Activated CD4-positive, alpha-beta memory T cell treated with anti-CD3 and anti-CD28 coated beads, Interleukin-2, amount 10 ng/mL, durations not matched to agents 7 days and 5 days (primary cell): ENCODE data around the gene RAB40C. TPM values are rescaled to one million over a fixed set of nuclear protein-coding genes. Genes with fewer than 3 reads are reported as not detected.

Source experiments
- CTCF ChIA-PET: fragments of 350-600 bp; sonication (Branson Sonifier 250); formaldehyde crosslinking; loops from one replicate; lab custom pipeline; 2021; ENCODE audit warnings: antibody characterized with exemption, inconsistent platforms; lab: Charles Lee
- POLR2A ChIA-PET: fragments of 350-600 bp; sonication (Branson Sonifier 250); formaldehyde crosslinking; loops from one replicate; lab custom pipeline; 2021; ENCODE audit warnings: antibody characterized with exemption; lab: Charles Lee
- DNase-seq: peaks from one replicate; pipeline ENCODE4 v3.0.0-alpha.2; 2020
- H3K27ac Mint-ChIP-seq: one replicate; pipeline ENCODE4 v1.8.0; 2021; ENCODE audit warnings: mild to moderate bottlenecking, mixed read lengths
- H3K27me3 Mint-ChIP-seq: one replicate; pipeline ENCODE4 v1.8.0; 2021; ENCODE audit warnings: mixed read lengths
- H3K36me3 Mint-ChIP-seq: one replicate; pipeline ENCODE4 v1.8.0; 2021; ENCODE audit warnings: low read depth, mixed read lengths
- H3K4me1 Mint-ChIP-seq: one replicate; pipeline ENCODE4 v1.8.0; 2021; ENCODE audit warnings: mixed read lengths
- H3K4me3 Mint-ChIP-seq: one replicate; pipeline ENCODE4 v1.8.0; 2021; ENCODE audit warnings: mild to moderate bottlenecking, mixed read lengths
- H3K9me3 Mint-ChIP-seq: one replicate; pipeline ENCODE4 v1.8.0; 2021; ENCODE audit warnings: mixed read lengths
- total RNA-seq, 2 experiments: library from RNA; stranded (reverse); gene quantifications; one replicate each; pipeline ENCODE4 v1.2.3, GENCODE V29; 2021

The RAB40C gene
- total RNA-seq, 2 experiments from 2014 or later: 12.2 to 14.2 TPM

DNA sequence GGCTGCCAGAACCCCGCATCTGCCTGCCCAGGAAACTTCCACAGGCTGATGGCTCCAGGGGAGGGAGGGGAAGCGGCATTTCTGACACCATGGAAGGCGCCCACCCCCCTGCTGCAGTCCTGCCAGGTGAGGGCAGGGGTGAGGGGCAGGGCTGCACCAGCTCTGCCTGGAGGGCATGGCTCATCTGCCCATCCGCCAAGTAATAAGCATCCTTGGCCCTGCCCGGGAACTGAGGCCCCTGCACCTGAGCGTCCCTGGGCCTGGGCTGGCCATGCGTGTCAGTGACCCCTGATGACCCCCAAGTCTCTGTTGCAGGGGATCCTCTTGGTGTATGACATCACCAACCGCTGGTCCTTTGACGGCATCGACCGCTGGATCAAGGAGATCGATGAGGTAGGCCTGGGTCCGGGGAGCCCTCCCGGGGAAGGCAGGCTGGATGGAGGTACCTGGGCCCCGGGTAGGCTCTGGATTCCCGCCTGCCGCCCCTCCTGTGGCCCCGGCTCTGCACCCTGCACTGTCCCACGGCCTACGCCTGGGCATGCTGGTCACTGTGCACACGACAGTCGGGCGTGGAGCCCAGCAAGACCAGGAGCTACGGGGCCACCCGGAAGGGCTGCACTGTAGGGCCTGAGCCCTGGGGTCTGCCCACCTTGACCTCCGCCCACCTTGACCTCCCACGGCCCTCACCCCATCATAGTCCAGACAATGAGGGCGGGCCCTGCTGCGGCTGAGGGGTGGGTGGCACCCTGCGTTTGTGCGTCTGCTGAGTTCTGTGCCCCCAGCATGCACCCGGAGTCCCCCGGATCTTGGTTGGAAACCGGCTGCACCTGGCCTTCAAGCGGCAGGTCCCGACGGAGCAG is 35.5 kb downstream of the RAB40C start:
- H3K9me3 Mint-ChIP-seq: no peaks in the 10 kb centered on the region
- no peak for DNase-seq
- POLR2A ChIA-PET: no interaction called here
- H3K4me1 Mint-ChIP-seq: no peaks in the 10 kb centered on the region
- no peaks in the 10 kb centered on the region for H3K27me3 Mint-ChIP-seq
- no peaks in the 10 kb centered on the region for H3K36me3 Mint-ChIP-seq
- H3K4me3 Mint-ChIP-seq: no peak overlapping the region
- no peak overlapping the region for H3K27ac Mint-ChIP-seq
- CTCF ChIA-PET: no interaction called here

DNA sequence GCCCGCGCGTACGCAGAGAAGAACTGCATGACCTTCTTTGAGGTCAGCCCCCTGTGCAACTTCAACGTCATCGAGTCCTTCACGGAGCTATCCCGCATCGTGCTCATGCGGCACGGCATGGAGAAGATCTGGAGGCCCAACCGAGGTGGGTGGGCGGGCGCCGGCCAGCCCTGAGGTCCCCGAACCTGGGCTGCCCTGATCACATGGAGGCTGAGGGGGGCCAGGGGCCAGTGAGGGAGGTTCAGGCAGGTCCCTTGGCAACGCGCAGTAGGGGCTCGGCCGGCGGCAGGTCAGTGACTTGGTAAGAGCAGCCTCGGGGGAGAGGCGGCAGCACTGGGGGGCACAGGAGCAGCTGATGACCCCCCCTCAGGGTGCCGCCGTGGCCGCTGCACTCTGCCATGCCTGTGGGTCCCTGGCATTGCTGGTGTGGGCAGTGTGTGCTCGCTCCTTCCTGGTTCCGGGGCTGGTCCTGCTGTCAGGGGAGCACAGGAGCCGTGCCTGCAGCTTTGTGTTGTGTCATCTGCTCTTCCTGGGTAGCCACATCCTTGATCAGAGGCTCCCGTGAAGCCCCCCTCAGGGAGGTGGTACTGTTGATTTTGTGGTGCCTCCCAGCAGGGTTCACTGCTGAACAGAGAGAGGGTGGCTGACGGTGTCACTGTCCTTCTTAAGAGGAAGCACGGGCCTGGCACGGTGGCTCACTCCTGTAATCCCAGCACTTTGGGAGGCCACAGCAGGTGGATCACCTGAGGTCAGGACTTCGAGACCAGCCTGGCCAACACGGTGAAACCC is 36.3 kb downstream of the RAB40C start:
- H3K36me3 Mint-ChIP-seq: no peaks in the 10 kb centered on the region
- no peaks in the 10 kb centered on the region for H3K4me1 Mint-ChIP-seq
- POLR2A ChIA-PET: no interaction called here
- H3K27me3 Mint-ChIP-seq: no peaks in the 10 kb centered on the region
- no peak for DNase-seq
- H3K27ac Mint-ChIP-seq: no peak overlapping the region
- no peak overlapping the region for H3K4me3 Mint-ChIP-seq
- CTCF ChIA-PET: no interaction called here
- no peaks in the 10 kb centered on the region for H3K9me3 Mint-ChIP-seq

GRCh38 chr16:626787-627453 is 37.1 kb downstream of the RAB40C start:
- no peak for DNase-seq
- H3K27ac Mint-ChIP-seq: no peak overlapping the region

GRCh38 chr16:627454-628239 is 37.8 kb downstream of the RAB40C start:
- CTCF ChIA-PET: no interaction called here
- DNase-seq: no peak

More at GRCh38 chr16:626787-627453, 37.1 kb downstream of the RAB40C start:
- POLR2A ChIA-PET: no interaction called here
- Mint-ChIP-seq H3K4me1 (no peaks in the 10 kb centered on the region), H3K4me3 (no peak overlapping the region), H3K36me3 (no peaks in the 10 kb centered on the region), H3K9me3 (no peaks in the 10 kb centered on the region), H3K27me3 (no peaks in the 10 kb centered on the region)
- CTCF ChIA-PET: no interaction called here

GRCh38 chr16:628321-629061 is 38.6 kb downstream of the RAB40C start:
- DNase-seq: no peak
- no peaks in the 10 kb centered on the region for H3K27me3 Mint-ChIP-seq
- no peaks in the 10 kb centered on the region for H3K4me1 Mint-ChIP-seq
- H3K9me3 Mint-ChIP-seq: no peaks in the 10 kb centered on the region
- POLR2A ChIA-PET: no interaction called here
- H3K36me3 Mint-ChIP-seq: no peaks in the 10 kb centered on the region
- no peak overlapping the region for H3K4me3 Mint-ChIP-seq
- no peak overlapping the region for H3K27ac Mint-ChIP-seq
- CTCF ChIA-PET: no interaction called here

More at GRCh38 chr16:627454-628239, 37.8 kb downstream of the RAB40C start:
- no peak overlapping the region for H3K4me3 Mint-ChIP-seq
- POLR2A ChIA-PET: no interaction called here
- H3K27ac Mint-ChIP-seq: no peak overlapping the region
- no peaks in the 10 kb centered on the region for H3K4me1 Mint-ChIP-seq
- H3K36me3 Mint-ChIP-seq: no peaks in the 10 kb centered on the region
- no peaks in the 10 kb centered on the region for H3K9me3 Mint-ChIP-seq
- H3K27me3 Mint-ChIP-seq: no peaks in the 10 kb centered on the region

DNA sequence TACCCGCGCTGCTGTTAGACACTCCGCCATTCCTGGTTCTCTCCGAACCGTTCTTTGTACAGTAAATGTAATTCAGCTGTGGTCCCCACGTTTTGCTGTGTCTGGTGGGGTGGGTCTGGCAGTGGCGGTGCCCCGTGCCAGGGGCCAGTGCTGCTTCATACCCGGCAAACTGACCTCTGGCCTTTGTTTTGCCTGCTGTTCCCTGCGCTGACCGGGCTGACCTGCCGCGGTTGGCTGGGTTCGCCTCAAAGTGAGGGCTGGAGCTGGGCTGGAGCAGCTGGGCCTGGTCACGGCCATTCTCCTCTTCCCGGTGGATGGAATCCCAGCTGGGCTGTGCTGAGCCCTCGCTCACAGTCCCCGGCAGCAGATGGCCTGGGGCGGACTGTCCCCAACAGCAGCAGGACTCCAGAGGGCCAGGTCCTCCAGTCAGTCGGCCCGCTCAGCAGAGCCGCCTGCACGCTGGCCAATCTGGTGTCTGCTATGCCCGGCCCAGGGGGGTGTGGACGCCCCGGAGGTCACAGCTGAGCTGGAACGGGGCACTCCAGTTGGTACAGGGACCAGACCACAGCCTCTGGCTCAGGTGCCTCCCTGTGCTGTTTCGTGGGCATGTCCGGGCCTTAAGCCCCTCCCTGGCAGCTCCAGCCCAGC is 39.4 kb downstream of the RAB40C start:
- Mint-ChIP-seq H3K27me3 (no peaks in the 10 kb centered on the region), H3K4me1 (peaks cover under 1% of the 10 kb centered on the region), H3K36me3 (peaks cover 1% of the 10 kb centered on the region), H3K27ac (no peak overlapping the region), H3K9me3 (no peaks in the 10 kb centered on the region), H3K4me3 (no peak overlapping the region)
- CTCF ChIA-PET: no interaction called here
- POLR2A ChIA-PET: no interaction called here
- no peak for DNase-seq

- Mint-ChIP-seq H3K9me3 (no peaks in the 10 kb centered on the region), H3K4me1 (peaks cover 3% of the 10 kb centered on the region), H3K36me3 (peaks cover 2% of the 10 kb centered on the region), H3K27ac (no peak overlapping the region), H3K4me3 (no peak overlapping the region), H3K27me3 (no peaks in the 10 kb centered on the region)
- ChIA-PET CTCF (no interaction called here), POLR2A (no interaction called here)
- DNase-seq: no peak
These were observed 40.0 kb downstream of the RAB40C start for GRCh38 chr16:629833-630248.

- POLR2A ChIA-PET: no interaction called here
- Mint-ChIP-seq H3K27me3 (no peaks in the 10 kb centered on the region), H3K27ac (no peak overlapping the region), H3K4me1 (peaks cover 6% of the 10 kb centered on the region), H3K36me3 (peaks cover 2% of the 10 kb centered on the region), H3K9me3 (no peaks in the 10 kb centered on the region), H3K4me3 (no peak overlapping the region)
- CTCF ChIA-PET: no interaction called here
- no peak for DNase-seq
These were observed 40.5 kb downstream of the RAB40C start for GRCh38 chr16:630249-630814.

DNA sequence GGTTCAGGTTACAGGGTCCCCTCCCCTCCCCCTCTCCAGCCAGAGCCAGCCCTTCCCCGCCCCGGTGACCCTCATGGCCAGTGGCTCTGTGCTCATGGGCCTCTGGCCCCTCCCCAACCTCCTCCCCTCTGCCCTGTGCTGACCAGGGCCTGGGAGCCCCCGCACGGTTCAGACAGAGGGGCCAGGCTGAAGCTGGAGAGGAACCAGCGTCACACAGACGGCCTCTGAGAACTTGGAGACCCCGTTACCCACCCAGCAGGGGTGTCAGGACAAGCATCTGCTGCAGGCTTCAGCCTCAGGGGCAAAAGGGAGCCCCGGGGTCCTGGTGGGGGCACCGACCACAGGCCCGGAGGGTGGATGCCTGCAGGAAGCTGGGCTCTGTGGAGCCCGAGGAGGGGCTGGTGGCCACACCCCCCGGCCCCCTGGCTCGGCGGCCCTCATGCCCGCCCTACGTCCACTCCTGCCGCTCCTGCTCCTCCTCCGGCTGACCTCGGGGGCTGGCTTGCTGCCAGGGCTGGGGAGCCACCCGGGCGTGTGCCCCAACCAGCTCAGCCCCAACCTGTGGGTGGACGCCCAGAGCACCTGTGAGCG is 41.0 kb downstream of the RAB40C start, which contains the start of gene WFIKKN1:
Gene WFIKKN1 (plus strand): TSS at position 171 of the 591 bp plus-strand sequence. CDS start 269 bp downstream, at position 440.
- H3K4me3 Mint-ChIP-seq: no peak within 1 kb of the TSS
- H3K36me3 Mint-ChIP-seq: peaks cover 2% of the 10 kb centered on the region
- ChIA-PET POLR2A (no interaction called here), CTCF (no interaction called here)
- peaks cover 6% of the 10 kb centered on the region for H3K4me1 Mint-ChIP-seq
- no peaks in the 10 kb centered on the region for H3K9me3 Mint-ChIP-seq
- no peak within 1 kb of the TSS for H3K27ac Mint-ChIP-seq
- no peaks in the 10 kb centered on the region for H3K27me3 Mint-ChIP-seq
- no peak for DNase-seq

- H3K4me1 Mint-ChIP-seq: peaks cover 12% of the 10 kb centered on the region
- H3K36me3 Mint-ChIP-seq: peaks cover 6% of the 10 kb centered on the region
- H3K27me3 Mint-ChIP-seq: no peaks in the 10 kb centered on the region
- CTCF ChIA-PET: no interaction called here
- H3K4me3 Mint-ChIP-seq: no peak overlapping the region
- H3K27ac Mint-ChIP-seq: no peak overlapping the region
- no peak for DNase-seq
- POLR2A ChIA-PET: no interaction called here
- H3K9me3 Mint-ChIP-seq: no peaks in the 10 kb centered on the region
These were observed 42.0 kb downstream of the RAB40C start for GRCh38 chr16:631808-632358.
